HUES6 (cell line): ENCODE measurements around the gene SLC23A2.
"Not testable (repeated sequence)": the region's sequence is repeated elsewhere in the genome, so short reads cannot be mapped to it uniquely, and the experiment has no call there.

Experiments
- H3K27ac ChIP-seq: 2 replicates; pipeline ENCODE4 v1.7.0; 2013; ENCODE audit warnings: low read depth, mild to moderate bottlenecking, low read length, inconsistent platforms
- H3K27me3 ChIP-seq: 2 replicates; pipeline ENCODE4 v1.6.1; 2013; ENCODE audit warnings: low read length; ENCODE audit not compliant: control insufficient read depth, insufficient read depth
- H3K36me3 ChIP-seq: 2 replicates; pipeline ENCODE4 v1.6.1; 2013; ENCODE audit warnings: low read length; ENCODE audit not compliant: control insufficient read depth, insufficient read depth
- H3K4me1 ChIP-seq: 2 replicates; pipeline ENCODE4 v1.6.1; 2013; ENCODE audit warnings: low read length; ENCODE audit not compliant: control insufficient read depth, insufficient read depth
- H3K4me3 ChIP-seq: 2 replicates; pipeline ENCODE4 v1.5.1; 2013; ENCODE audit warnings: low read depth, low read length
- H3K9ac ChIP-seq: one replicate; pipeline ENCODE4 v1.6.1; 2013; ENCODE audit warnings: mild to moderate bottlenecking, low read length
- H3K9me3 ChIP-seq: 2 replicates; pipeline ENCODE4 v1.6.1; 2013; ENCODE audit warnings: low read depth, low read length; ENCODE audit not compliant: control insufficient read depth, insufficient read depth

SLC23A2 gene

GRCh38 chr20:4887586-4887985, 113.7 kb downstream of the SLC23A2 start:
- H3K36me3 ChIP-seq: peaks cover 4% of the 10 kb centered on the region; the same call in 1 of the 2 replicates
- no peaks in the 10 kb centered on the region for H3K9me3 ChIP-seq
- H3K27me3 ChIP-seq: no peaks in the 10 kb centered on the region
- no peak overlapping the region for H3K4me3 ChIP-seq
- H3K9ac ChIP-seq: no peak overlapping the region
- no peak overlapping the region for H3K27ac ChIP-seq
- no peaks in the 10 kb centered on the region for H3K4me1 ChIP-seq

DNA sequence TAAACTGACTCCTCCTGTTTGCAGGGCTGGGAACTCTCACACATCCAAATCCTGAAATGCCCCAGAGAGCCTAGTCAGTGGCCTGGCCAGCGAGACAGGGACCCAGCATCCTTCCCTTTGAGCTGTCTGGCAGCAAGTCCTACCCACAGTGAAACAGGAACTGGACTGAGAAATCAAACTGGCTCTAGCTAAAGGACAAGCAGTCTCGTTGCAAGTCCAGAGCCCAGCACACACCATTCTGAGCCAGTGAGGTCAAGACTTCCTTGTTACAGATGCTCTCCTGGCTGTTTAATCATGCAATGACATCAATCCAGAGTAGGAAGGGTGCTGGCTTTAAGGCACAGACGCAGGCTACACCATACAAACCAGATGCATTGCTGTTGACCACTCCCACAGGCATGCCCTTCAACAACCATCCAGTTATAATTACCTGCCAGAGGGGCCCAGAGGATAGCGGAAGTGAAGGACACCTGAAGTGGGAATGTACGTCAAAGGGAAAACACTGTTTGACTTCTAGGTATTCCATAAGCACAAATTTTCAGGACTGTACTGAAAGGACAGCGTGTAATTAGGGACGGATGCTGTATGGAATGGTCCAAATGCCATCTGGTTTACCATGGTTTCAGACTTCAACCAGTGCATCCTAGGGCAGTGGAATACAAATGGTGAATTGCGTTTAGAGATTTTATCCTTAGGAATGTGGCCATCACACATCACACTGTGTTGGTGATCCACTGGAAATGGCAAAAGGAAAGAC, 114.4 kb downstream of the SLC23A2 start:
- Histone ChIP-seq H3K4me1 (no peaks in the 10 kb centered on the region), H3K27me3 (no peaks in the 10 kb centered on the region), H3K9me3 (no peaks in the 10 kb centered on the region), H3K9ac (no peak overlapping the region), H3K4me3 (no peak overlapping the region), H3K36me3 (peaks cover 4% of the 10 kb centered on the region; the same call in 1 of the 2 replicates), H3K27ac (no peak overlapping the region)

DNA sequence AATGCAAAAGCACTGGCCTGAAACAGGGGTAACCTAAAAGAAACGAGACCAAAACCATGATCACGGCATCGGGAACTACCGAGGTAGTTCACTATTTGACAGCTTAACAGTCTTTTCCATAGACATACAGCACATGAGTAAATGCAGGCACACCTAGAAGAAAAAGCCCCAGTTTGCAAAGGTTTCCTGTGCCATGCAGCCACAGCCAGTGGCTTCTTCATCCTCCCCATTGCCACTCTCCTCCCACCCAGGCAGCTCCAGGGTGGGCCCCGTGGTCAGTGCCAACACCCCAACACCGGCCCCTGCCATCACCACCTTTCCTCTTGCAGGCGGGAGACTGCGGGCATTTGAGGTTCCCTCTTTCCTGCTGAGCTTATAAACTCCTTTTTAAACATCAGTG, 115.4 kb downstream of the SLC23A2 start:
- Histone ChIP-seq H3K9ac (no peak overlapping the region), H3K4me1 (no peaks in the 10 kb centered on the region), H3K4me3 (no peak overlapping the region), H3K9me3 (no peaks in the 10 kb centered on the region), H3K36me3 (peaks cover 4% of the 10 kb centered on the region; the same call in 1 of the 2 replicates), H3K27ac (no peak overlapping the region), H3K27me3 (no peaks in the 10 kb centered on the region)

DNA sequence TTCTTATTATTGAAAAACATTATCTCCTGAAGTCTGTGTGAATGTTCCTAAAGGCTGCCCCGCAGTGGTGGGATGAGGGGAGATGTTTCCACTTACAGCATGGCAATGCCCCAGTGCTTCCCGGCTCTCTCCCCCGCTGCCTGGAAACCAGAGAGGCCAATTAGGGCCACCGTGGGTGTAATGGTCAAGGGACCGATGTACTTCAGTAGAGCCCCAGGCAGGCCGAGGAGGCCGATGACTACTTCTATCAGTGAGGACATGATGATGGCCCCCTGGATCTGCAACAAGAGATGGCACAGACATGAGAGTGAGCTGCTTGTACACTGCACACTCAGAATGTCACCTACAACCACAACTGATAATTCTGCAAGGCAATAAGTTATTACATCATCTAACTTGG, 117.8 kb downstream of the SLC23A2 start:
- H3K27me3 ChIP-seq: no peaks in the 10 kb centered on the region
- H3K9ac ChIP-seq: no peak overlapping the region
- no peaks in the 10 kb centered on the region for H3K4me1 ChIP-seq
- no peaks in the 10 kb centered on the region for H3K9me3 ChIP-seq
- peaks cover 4% of the 10 kb centered on the region; the same call in 1 of the 2 replicates for H3K36me3 ChIP-seq
- no peak overlapping the region for H3K4me3 ChIP-seq
- no peak overlapping the region for H3K27ac ChIP-seq

- Histone ChIP-seq H3K4me1 (no peaks in the 10 kb centered on the region), H3K9ac (no peak overlapping the region), H3K36me3 (peaks cover 4% of the 10 kb centered on the region; the same call in 1 of the 2 replicates), H3K27me3 (no peaks in the 10 kb centered on the region), H3K9me3 (no peaks in the 10 kb centered on the region), H3K4me3 (no peak overlapping the region), H3K27ac (no peak overlapping the region)
These were observed 118.3 kb downstream of the SLC23A2 start for GRCh38 chr20:4883051-4883450.

DNA sequence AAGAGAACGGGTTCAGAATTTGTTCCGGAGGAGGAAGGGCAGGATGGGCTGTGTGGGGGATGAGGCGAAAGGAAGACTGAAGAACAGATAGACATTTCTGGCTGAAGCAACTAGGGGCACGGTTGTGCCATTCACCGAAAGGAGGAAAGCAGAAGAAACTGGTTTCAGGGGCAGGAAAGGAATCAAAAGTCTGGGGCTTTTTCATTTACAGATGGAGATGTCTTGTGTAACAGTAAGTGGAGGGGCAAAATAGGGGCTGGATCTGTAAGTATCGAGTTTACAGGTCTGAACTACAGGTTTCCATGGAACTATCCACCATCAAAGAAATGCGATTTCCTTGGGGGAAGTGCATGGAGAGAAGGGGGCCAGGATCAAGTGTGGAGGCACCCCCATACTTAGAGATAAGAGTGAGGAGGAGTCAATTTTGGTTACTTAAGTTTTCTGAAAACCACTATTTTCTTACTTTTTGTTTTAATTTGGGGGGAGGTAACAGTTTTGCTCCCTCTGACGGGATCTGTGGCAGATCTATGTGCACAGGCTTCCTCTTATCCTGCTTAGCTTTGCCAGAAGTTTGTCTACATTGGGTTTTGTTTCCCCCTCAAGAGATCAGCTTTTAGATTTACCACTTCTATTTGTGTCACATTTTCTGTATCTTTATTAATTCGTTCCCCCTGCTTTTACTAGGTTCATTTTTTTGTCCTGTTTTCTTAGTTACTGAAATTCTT, 120.1 kb downstream of the SLC23A2 start:
- peaks cover 4% of the 10 kb centered on the region; the same call in 1 of the 2 replicates for H3K36me3 ChIP-seq

DNA sequence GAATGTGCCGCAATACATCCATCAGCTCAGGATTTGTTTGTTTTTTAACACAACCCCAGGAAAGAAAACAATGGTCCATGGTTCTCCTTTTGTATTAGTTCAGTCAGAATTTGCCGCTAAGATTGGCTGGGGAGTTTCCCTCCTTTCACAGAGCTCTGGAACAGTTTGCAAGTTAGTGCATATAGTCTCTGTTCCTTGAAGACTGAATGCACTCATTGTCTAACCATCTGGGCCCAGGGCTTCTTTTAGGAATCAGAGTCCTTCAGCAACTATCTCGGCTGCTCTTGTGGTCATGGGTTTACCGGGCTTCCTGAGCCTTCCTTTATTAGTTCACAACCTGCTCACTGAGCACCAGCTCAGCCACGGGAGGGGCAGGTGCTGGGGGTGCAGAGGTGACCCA, 121.3 kb downstream of the SLC23A2 start:
- Histone ChIP-seq H3K27ac (no peak overlapping the region), H3K36me3 (peaks cover 4% of the 10 kb centered on the region; the same call in 1 of the 2 replicates), H3K9me3 (no peaks in the 10 kb centered on the region), H3K27me3 (no peaks in the 10 kb centered on the region), H3K4me3 (no peak overlapping the region), H3K4me1 (no peaks in the 10 kb centered on the region), H3K9ac (no peak overlapping the region)

More for the DNA sequence above, 120.1 kb downstream of the SLC23A2 start:
- Histone ChIP-seq H3K4me1 (no peaks in the 10 kb centered on the region), H3K9me3 (no peaks in the 10 kb centered on the region), H3K27me3 (no peaks in the 10 kb centered on the region), H3K4me3 (no peak overlapping the region), H3K9ac (no peak overlapping the region), H3K27ac (no peak overlapping the region)

- peaks cover 10% of the 10 kb centered on the region; the same call in 1 of the 2 replicates for H3K36me3 ChIP-seq
- not testable (repeated sequence) for H3K4me1 ChIP-seq, H3K9me3 ChIP-seq, H3K27me3 ChIP-seq, H3K4me3 ChIP-seq, H3K9ac ChIP-seq, H3K27ac ChIP-seq
These were observed 123.2 kb downstream of the SLC23A2 start for GRCh38 chr20:4878099-4878498.

DNA sequence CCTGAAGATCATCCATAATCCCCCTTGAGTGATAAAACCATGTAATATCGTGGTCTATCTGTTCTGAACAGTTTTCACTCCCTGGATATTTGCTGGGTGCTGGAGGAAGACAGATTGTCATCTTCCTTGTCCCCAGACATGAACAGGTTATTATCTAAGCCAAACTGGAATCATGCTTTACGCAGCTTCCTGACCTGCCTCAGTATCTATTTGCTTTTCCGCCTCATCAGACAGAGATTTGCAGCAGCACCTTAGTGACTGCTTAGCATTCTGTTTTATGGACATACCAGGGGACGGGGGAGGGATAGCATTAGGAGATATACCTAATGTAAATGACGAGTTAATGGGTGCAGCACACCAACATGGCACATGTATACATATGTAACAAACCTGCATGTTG, 124.6 kb downstream of the SLC23A2 start:
- Histone ChIP-seq H3K9me3 (no peaks in the 10 kb centered on the region), H3K27ac (no peak overlapping the region), H3K36me3 (peaks cover 8% of the 10 kb centered on the region; the same call in 1 of the 2 replicates), H3K27me3 (no peaks in the 10 kb centered on the region), H3K4me3 (no peak overlapping the region), H3K9ac (no peak overlapping the region), H3K4me1 (no peaks in the 10 kb centered on the region)

DNA sequence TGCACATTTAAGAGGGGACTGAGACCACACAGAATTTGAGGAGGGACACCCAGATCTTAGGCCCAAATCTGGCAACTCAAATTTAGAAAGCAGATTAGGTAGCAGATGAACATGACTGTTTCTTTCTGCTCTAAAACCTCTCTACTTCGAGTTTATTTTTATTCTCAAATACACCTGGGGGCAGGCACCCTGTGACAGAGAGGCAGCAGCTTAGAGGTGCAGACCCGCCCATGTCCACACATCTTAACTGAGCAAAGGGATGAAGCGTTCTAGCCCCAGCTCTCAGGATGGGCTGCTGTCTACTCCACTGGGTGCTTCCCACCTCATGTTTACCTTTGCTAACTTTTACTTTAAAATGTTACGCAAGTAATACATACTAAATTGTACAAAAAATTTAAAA, 125.0 kb downstream of the SLC23A2 start:
- Histone ChIP-seq H3K27me3 (no peaks in the 10 kb centered on the region), H3K9me3 (no peaks in the 10 kb centered on the region), H3K4me3 (no peak overlapping the region), H3K36me3 (peaks cover 8% of the 10 kb centered on the region; the same call in 1 of the 2 replicates), H3K27ac (no peak overlapping the region), H3K4me1 (no peaks in the 10 kb centered on the region), H3K9ac (no peak overlapping the region)

DNA sequence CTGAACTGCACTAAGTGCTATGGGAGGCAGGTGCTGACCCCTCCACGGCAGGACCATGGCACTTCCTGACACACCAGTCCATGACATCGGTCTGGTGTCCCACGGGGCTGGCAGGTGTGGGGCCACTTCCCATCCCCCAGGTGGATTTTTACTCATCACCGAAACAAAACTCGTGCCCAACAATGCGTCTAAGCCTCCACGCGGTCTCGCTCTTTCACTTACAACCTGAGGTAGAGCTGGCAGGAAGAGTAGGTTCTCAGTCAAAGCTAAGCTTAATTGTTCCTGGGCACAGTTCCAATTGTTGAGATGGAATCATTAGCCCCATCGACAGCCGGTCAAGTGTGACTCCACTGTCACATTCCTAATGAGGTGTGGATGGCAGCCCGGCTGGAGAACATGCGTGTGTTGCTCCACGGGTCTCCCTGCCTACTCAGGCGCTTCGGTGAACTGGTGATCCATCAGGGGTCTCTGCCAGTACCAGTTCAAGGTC, 125.7 kb downstream of the SLC23A2 start:
- Histone ChIP-seq H3K4me3 (no peak overlapping the region), H3K9ac (no peak overlapping the region), H3K9me3 (no peaks in the 10 kb centered on the region), H3K27me3 (no peaks in the 10 kb centered on the region), H3K36me3 (peaks cover 8% of the 10 kb centered on the region; the same call in 1 of the 2 replicates), H3K4me1 (no peaks in the 10 kb centered on the region), H3K27ac (no peak overlapping the region)
